Endothelial cell of umbilical vein (primary cell): ENCODE measurements around the gene SMAD9. TPM values are rescaled to one million over a fixed set of nuclear protein-coding genes. Genes with fewer than 3 reads are reported as not detected.

ENCODE experiments used
- BruUV-seq: library from RNA; stranded (reverse); fragments of 400-500 nt; replicated peaks from 2 replicates; lab custom pipeline; 2021; lab: Mats Ljungman, UMichigan
- CTCF ChIA-PET: fragments of 300-600, 350-600 bp; sonication (Branson Sonifier 250); formaldehyde crosslinking; loops from one replicate; lab custom pipeline; 2021; ENCODE audit warnings: antibody characterized with exemption, inconsistent platforms; lab: Charles Lee
- POLR2A ChIA-PET: fragments of 300-600, 350-600 bp; sonication (Branson Sonifier 250); formaldehyde crosslinking; loops from one replicate; lab custom pipeline; 2021; ENCODE audit warnings: antibody characterized with exemption, inconsistent platforms; lab: Charles Lee
- DNase-seq: peaks from one replicate; pipeline ENCODE4 v3.0.0-alpha.2; 2011; ENCODE audit warnings: low read depth, low spot score
- FAIRE-seq: peaks from 2 replicates; lab custom pipeline; 2011; peaks lifted over from hg19 to GRCh38; lab: Jason Lieb, UNC
- H2AFZ ChIP-seq: 2 replicates; pipeline ENCODE4 v1.6.0; 2012; ENCODE audit warnings: low read depth, low read length, control low read depth, inconsistent platforms
- H3K27ac ChIP-seq: 2 replicates; pipeline ENCODE4 v1.5.1; 2011; ENCODE audit warnings: low read depth, mild to moderate bottlenecking, control low read depth, low read length, moderate library complexity; ENCODE audit not compliant: insufficient read depth
- H3K27me3 ChIP-seq, 2 experiments: 2 replicates each; pipeline versions ENCODE4 v1.6.0 to v1.6.1; 2011; ENCODE audit warnings: low read length in 2 of 2, mixed read lengths in 1 of 2; ENCODE audit not compliant: control insufficient read depth in 2 of 2, insufficient read depth in 2 of 2
- H3K36me3 ChIP-seq, 2 experiments: 2 replicates in 1 of 2; 3 replicates in 1 of 2; pipeline ENCODE4 v1.5.1; 2011; ENCODE audit warnings: low read length in 2 of 2, mild to moderate bottlenecking in 1 of 2, moderate library complexity in 1 of 2; ENCODE audit not compliant: control insufficient read depth in 2 of 2, insufficient read depth in 2 of 2; ENCODE audit errors: extremely low read depth in 1 of 2
- H3K4me1 ChIP-seq: 3 replicates; pipeline ENCODE4 v1.5.1; 2011; ENCODE audit warnings: mild to moderate bottlenecking, low read length; ENCODE audit not compliant: control insufficient read depth, insufficient read depth; ENCODE audit errors: extremely low read depth
- H3K4me2 ChIP-seq: 2 replicates; pipeline ENCODE4 v1.6.1; 2011; ENCODE audit warnings: low read length, control low read depth, mixed read lengths; ENCODE audit not compliant: insufficient read depth
- H3K4me3 ChIP-seq, 3 experiments: fragments of 200-600 bp in 1 of 3; sonication (generic), shearing (Covaris generic) in 1 of 3; replicated peaks in 1 of 3; 2 replicates each; pipeline ENCODE4 v1.5.1; 2011 to 2016; ENCODE audit warnings: control low read depth in 3 of 3, low read length in 3 of 3, mild to moderate bottlenecking in 2 of 3, inconsistent platforms in 1 of 3, low read depth in 1 of 3, moderate library complexity in 1 of 3; ENCODE audit not compliant: insufficient read depth in 1 of 3
- H3K79me2 ChIP-seq: 2 replicates; pipeline ENCODE4 v1.6.0; 2012; ENCODE audit warnings: low read length, inconsistent platforms; ENCODE audit not compliant: control insufficient read depth, insufficient read depth
- H3K9ac ChIP-seq: replicated peaks from 2 replicates; pipeline ENCODE3; 2011; ENCODE audit warnings: low read length, control low read depth; ENCODE audit not compliant: insufficient read depth; ENCODE audit errors: extremely low read depth
- H3K9me1 ChIP-seq: replicated peaks from 3 replicates; pipeline ENCODE4 v1.6.0; 2011; ENCODE audit warnings: mild to moderate bottlenecking, low read length; ENCODE audit not compliant: control insufficient read depth, insufficient read depth; ENCODE audit errors: extremely low read depth
- H3K9me3 ChIP-seq: replicated peaks from 2 replicates; pipeline ENCODE4 v1.5.1; 2012; ENCODE audit warnings: low read length, inconsistent platforms; ENCODE audit not compliant: control insufficient read depth, insufficient read depth
- H4K20me1 ChIP-seq: replicated peaks from 2 replicates; pipeline ENCODE3; 2011; ENCODE audit warnings: mild to moderate bottlenecking, low read length; ENCODE audit not compliant: control insufficient read depth, insufficient read depth; ENCODE audit errors: extremely low read depth
- EZH2 ChIP-seq: IDR thresholded peaks from 2 replicates; pipeline ENCODE4 v1.6.1; 2012; ENCODE audit warnings: borderline replicate concordance, low read depth, mild to moderate bottlenecking, moderate library complexity, low read length, inconsistent platforms; ENCODE audit not compliant: severe bottlenecking
- FOS ChIP-seq: IDR thresholded peaks from 2 replicates; pipeline ENCODE4 v1.6.1; 2011; ENCODE audit warnings: mild to moderate bottlenecking, low read length, moderate library complexity, borderline replicate concordance; ENCODE audit not compliant: insufficient read depth
- GATA2 ChIP-seq: IDR thresholded peaks from 2 replicates; pipeline ENCODE4 v1.7.0; 2011; ENCODE audit warnings: low read depth, mild to moderate bottlenecking, moderate library complexity, mixed read lengths, low read length; ENCODE audit not compliant: insufficient read length, insufficient read depth
- JUN ChIP-seq: IDR thresholded peaks from 2 replicates; pipeline ENCODE4 v1.6.1; 2011; ENCODE audit warnings: borderline replicate concordance, low read depth; ENCODE audit not compliant: insufficient read length, insufficient read depth
- MYC ChIP-seq: IDR thresholded peaks from one replicate; pipeline ENCODE4 v1.6.1; 2011; ENCODE audit warnings: mild to moderate bottlenecking, low read depth, low read length
- POLR2A ChIP-seq: IDR thresholded peaks from 2 replicates; pipeline ENCODE4 v1.6.1; 2012; ENCODE audit warnings: low read depth, mild to moderate bottlenecking, control low read depth, low read length
- POLR2AphosphoS5 ChIP-seq: IDR thresholded peaks from 2 replicates; pipeline ENCODE4 v1.6.1; 2012; ENCODE audit warnings: low read depth, mild to moderate bottlenecking, control low read depth, low read length, moderate library complexity; ENCODE audit not compliant: insufficient read depth
- dilution Hi-C: fragments of 300-500 bp; cut with MboI; formaldehyde crosslinking; loops from one replicate; pipeline ENCODE4 v1.15.0; 2019; ENCODE audit warnings: low sequenced_read_pairs; ENCODE audit not compliant: extremely low pct_ligation_motif_present
- intact Hi-C: fragments of 100-400 bp; cut with micrococcal nuclease; formaldehyde crosslinking; loops from one replicate; pipeline ENCODE4 v1.10.0; 2022
- polyA plus RNA-seq, 4 experiments: library from polyadenylated mRNA; depleted of rRNA in 3 of 4; stranded (reverse) in 3 of 4; unstranded in 1 of 4; fragments of >200 nt; gene quantifications; 2 replicates each; pipeline versions ENCODE4 v1.2.1 to v1.2.3, GENCODE V29; 2011 to 2012; ENCODE audit warnings: missing spikeins in 1 of 4
- total RNA-seq: library from RNA; stranded (reverse); gene quantifications from 2 replicates; pipeline ENCODE4 v1.2.3, GENCODE V29; 2021
- TF ChIP-seq, protein P1 (sequence below), 2 donors: IDR thresholded peaks; 1 replicate in 1 of 2; 2 replicates in 1 of 2; pipeline ENCODE4 v1.5.1; 2011; ENCODE audit warnings: low read length in 2 of 2, mild to moderate bottlenecking in 2 of 2, moderate library complexity in 2 of 2, control low read depth in 1 of 2, inconsistent platforms in 1 of 2, low read depth in 1 of 2; ENCODE audit not compliant: insufficient read depth in 1 of 2; ENCODE audit errors: extremely low read depth in 1 of 2
- TF ChIP-seq, protein P2 (sequence below): IDR thresholded peaks from 2 replicates; pipeline ENCODE4 v1.6.1; 2011; ENCODE audit not compliant: insufficient read depth, insufficient read length

The SMAD9 gene
- total and polyA plus RNA-seq, 2 donors (not counting 3 experiments of a cell fraction or from before 2014, with no cell fraction given), result 2.2 to 4.2 TPM

DNA sequence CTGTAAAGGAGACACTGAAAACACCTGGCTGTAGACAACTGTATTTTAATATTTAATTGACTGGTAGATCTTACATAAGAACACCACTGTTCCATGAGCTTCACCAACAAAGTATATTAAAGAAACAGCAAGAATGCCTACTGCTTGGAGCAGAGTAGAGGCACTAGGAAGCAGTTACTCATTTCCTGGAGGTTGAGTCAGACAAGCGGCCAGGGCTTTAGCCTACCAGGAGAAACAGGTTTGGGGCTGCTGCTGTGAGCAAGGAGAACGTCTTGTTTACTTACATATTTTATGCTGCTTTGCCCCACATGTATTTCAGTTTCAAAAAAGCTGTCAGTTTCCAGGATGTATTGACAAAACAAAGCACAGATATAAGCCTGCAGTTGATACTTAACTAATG, 45.7 kb upstream of the SMAD9 start:
- FAIRE-seq, result peak; percentile 98
- Histone ChIP-seq H3K9ac (peak overlapping the region; percentile 25), H3K4me3 (no peak overlapping the region), H3K27ac (peak overlapping the region; percentile 93), H4K20me1 (no peaks in the 10 kb centered on the region), H3K4me2 (peak overlapping the region; percentile 74), H3K9me3 (no peaks in the 10 kb centered on the region), H3K36me3 (peaks cover 8 to 12% of the 10 kb centered on the region in 2 experiments), H3K4me1 (peaks cover 33% of the 10 kb centered on the region), H3K79me2 (peaks cover 2% of the 10 kb centered on the region), H3K9me1 (no peaks in the 10 kb centered on the region), H3K27me3 (no peaks in the 10 kb centered on the region), H2AFZ (no peak overlapping the region)
- dilution Hi-C loops (no loop called here), intact Hi-C loops (loop anchor here (1.0 kb wide), 1 partner anchor 47 kb away; no protein-coding TSS in a partner anchor)
- DNase-seq, result peak; percentile 95
- TF ChIP-seq, protein P1, sequence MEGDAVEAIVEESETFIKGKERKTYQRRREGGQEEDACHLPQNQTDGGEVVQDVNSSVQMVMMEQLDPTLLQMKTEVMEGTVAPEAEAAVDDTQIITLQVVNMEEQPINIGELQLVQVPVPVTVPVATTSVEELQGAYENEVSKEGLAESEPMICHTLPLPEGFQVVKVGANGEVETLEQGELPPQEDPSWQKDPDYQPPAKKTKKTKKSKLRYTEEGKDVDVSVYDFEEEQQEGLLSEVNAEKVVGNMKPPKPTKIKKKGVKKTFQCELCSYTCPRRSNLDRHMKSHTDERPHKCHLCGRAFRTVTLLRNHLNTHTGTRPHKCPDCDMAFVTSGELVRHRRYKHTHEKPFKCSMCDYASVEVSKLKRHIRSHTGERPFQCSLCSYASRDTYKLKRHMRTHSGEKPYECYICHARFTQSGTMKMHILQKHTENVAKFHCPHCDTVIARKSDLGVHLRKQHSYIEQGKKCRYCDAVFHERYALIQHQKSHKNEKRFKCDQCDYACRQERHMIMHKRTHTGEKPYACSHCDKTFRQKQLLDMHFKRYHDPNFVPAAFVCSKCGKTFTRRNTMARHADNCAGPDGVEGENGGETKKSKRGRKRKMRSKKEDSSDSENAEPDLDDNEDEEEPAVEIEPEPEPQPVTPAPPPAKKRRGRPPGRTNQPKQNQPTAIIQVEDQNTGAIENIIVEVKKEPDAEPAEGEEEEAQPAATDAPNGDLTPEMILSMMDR (IDR thresholded peaks at IDR 0.05; ENCODE audit: extremely low read depth in 1 of 2, insufficient read depth in 1 of 2, low read depth in 1 of 2, low read length in 2 of 2), result no peak
- TF ChIP-seq POLR2A, result no peak
- no peak for TF ChIP-seq EZH2
- peak; percentile 10 for TF ChIP-seq GATA2
- TF ChIP-seq MYC, result no peak
- peak; percentile 96 for TF ChIP-seq FOS
- peak; percentile 96 for TF ChIP-seq JUN
- peak; percentile 89 for TF ChIP-seq POLR2AphosphoS5
- TF ChIP-seq, protein P2, sequence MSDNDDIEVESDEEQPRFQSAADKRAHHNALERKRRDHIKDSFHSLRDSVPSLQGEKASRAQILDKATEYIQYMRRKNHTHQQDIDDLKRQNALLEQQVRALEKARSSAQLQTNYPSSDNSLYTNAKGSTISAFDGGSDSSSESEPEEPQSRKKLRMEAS, result no peak
- POLR2A ChIA-PET, result interaction anchor here (0.6 kb wide), 1 partner anchor 18 kb away, joined by 3 read pairs; no protein-coding TSS in a partner anchor
- BruUV-seq, result no TSS peak
- CTCF ChIA-PET, result interaction anchor here (1.2 to 6.1 kb wide), 8 partner anchors 11 to 117 kb away, joined by 3 to 60 read pairs (median 6); no protein-coding TSS in a partner anchor
